ENCODE results near the gene AQR.
"Not testable (repeated sequence)": the region's sequence is repeated elsewhere in the genome, so short reads cannot be mapped to it uniquely, and the experiment has no call there.

Gene AQR

GRCh38 chr15:34969340-34970097 is at the start of gene AQR:
Gene AQR, minus strand, starts transcription at chr15:34969742. Its CDS starts 129 bp downstream, at chr15:34969613.
- FAIRE-seq (no peak), DNase-seq (ENCODE audit: low spot score) (peak; percentile 94)

- FAIRE-seq, result no peak
- DNase-seq (ENCODE audit: low spot score), result no peak
Measured at GRCh38 chr15:35014241-35014640, 44.7 kb upstream of the AQR start.

- no peak for FAIRE-seq
Measured at GRCh38 chr15:35013370-35013769, 43.8 kb upstream of the AQR start.

GRCh38 chr15:35007397-35007796 is 37.9 kb upstream of the AQR start:
- DNase-seq (ENCODE audit: low spot score), result no peak
- FAIRE-seq, result no peak

More at GRCh38 chr15:35013370-35013769, 43.8 kb upstream of the AQR start:
- no peak for DNase-seq (ENCODE audit: low spot score)

- no peak for DNase-seq (ENCODE audit: low spot score)
- no peak for FAIRE-seq
Measured at GRCh38 chr15:35005933-35006332, 36.4 kb upstream of the AQR start.

GRCh38 chr15:35003928-35004327 is 34.4 kb upstream of the AQR start:
- no peak for FAIRE-seq
- no peak for DNase-seq (ENCODE audit: low spot score)

GRCh38 chr15:35000511-35000910 is 31.0 kb upstream of the AQR start:
- FAIRE-seq (peak; percentile 69), DNase-seq (ENCODE audit: low spot score) (peak; percentile 81)

- no peak for DNase-seq (ENCODE audit: low spot score)
Measured at GRCh38 chr15:34999906-35000305, 30.4 kb upstream of the AQR start.

GRCh38 chr15:34994925-34995324 is 25.4 kb upstream of the AQR start:
- FAIRE-seq (no peak), DNase-seq (ENCODE audit: low spot score) (no peak)

More at GRCh38 chr15:34999906-35000305, 30.4 kb upstream of the AQR start:
- no peak for FAIRE-seq

GRCh38 chr15:34993877-34994276 is 24.3 kb upstream of the AQR start:
- DNase-seq (ENCODE audit: low spot score) (no peak), FAIRE-seq (no peak)

GRCh38 chr15:34993412-34993811 is 23.9 kb upstream of the AQR start:
- DNase-seq (ENCODE audit: low spot score) (no peak), FAIRE-seq (no peak)

- DNase-seq (ENCODE audit: low spot score) (peak; percentile 84), FAIRE-seq (peak; percentile 9)
Measured at GRCh38 chr15:34988027-34988902, 18.7 kb upstream of the AQR start, which contains the start of gene ZNF770. Gene ZNF770, minus strand, starts transcription at chr15:34988287. Its CDS starts 4,853 bp downstream, at chr15:34983434.

GRCh38 chr15:34987609-34988026 is 18.1 kb upstream of the AQR start:
- no peak for DNase-seq (ENCODE audit: low spot score)
- no peak for FAIRE-seq

- no peak for FAIRE-seq
- DNase-seq (ENCODE audit: low spot score), result no peak
Measured at GRCh38 chr15:34986771-34987480, 17.4 kb upstream of the AQR start.

GRCh38 chr15:34986326-34986725 is 16.8 kb upstream of the AQR start:
- no peak for FAIRE-seq
- DNase-seq (ENCODE audit: low spot score), result no peak

- FAIRE-seq (no peak), DNase-seq (ENCODE audit: low spot score) (no peak)
Measured at GRCh38 chr15:34984889-34985630, 15.5 kb upstream of the AQR start.

GRCh38 chr15:34976743-34977142 is 7.2 kb upstream of the AQR start:
- FAIRE-seq, result no peak
- no peak for DNase-seq (ENCODE audit: low spot score)

GRCh38 chr15:34976073-34976472 is 6.5 kb upstream of the AQR start:
- no peak for FAIRE-seq
- no peak for DNase-seq (ENCODE audit: low spot score)

- no peak for DNase-seq (ENCODE audit: low spot score)
- no peak for FAIRE-seq
Measured at GRCh38 chr15:34973512-34973911, 4.0 kb upstream of the AQR start.

GRCh38 chr15:34970098-34970643 is 629 bp upstream of the AQR start:
- DNase-seq (ENCODE audit: low spot score); FAIRE-seq: not testable (repeated sequence)

- FAIRE-seq (no peak), DNase-seq (ENCODE audit: low spot score) (no peak)
Measured at GRCh38 chr15:34964277-34964676, 5.3 kb downstream of the AQR start.

All from urothelium cell line (cell line).